ENCODE results near the gene FAAP100.

The FAAP100 gene

DNA sequence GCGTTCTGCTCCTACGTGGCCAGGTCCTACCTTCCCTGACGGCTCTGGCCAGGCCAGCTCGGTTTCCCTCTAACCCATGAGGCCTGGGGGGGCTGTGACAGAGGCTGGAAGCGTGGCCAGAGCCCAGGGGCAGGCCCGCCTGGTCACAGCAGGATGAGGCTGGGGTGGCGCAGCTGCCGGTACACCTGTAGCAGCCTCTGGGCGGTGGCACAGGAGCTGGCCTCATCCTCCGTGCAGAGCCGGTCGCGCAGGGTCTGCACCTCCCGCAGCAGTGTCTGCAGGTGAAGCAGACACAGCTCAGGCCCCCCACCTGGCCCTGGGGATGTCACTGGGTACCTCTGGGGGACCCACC, 11.5 kb downstream of the FAAP100 start:
- DNase-seq (ENCODE audit: insufficient read length, low spot score) (no peak), FAIRE-seq (no peak)
- no peak for TF ChIP-seq POLR2AphosphoS5 (IDR thresholded peaks at IDR 0.05; ENCODE audit: low read depth, low read length)
- no peak for TF ChIP-seq POLR2A (IDR thresholded peaks at IDR 0.05; ENCODE audit: low read depth, low read length)
- no peak for TF ChIP-seq SPI1 (IDR thresholded peaks at IDR 0.05; ENCODE audit: low read depth, low read length)
- no peak for TF ChIP-seq POU2F2 (IDR thresholded peaks at IDR 0.05; ENCODE audit: low read depth, low read length)
- TF ChIP-seq TAF1 (IDR thresholded peaks at IDR 0.05; ENCODE audit: low read depth, low read length), result no peak
- TF ChIP-seq PAX5 (IDR thresholded peaks at IDR 0.05; ENCODE audit: insufficient read depth, low read length, severe bottlenecking), result no peak

DNA sequence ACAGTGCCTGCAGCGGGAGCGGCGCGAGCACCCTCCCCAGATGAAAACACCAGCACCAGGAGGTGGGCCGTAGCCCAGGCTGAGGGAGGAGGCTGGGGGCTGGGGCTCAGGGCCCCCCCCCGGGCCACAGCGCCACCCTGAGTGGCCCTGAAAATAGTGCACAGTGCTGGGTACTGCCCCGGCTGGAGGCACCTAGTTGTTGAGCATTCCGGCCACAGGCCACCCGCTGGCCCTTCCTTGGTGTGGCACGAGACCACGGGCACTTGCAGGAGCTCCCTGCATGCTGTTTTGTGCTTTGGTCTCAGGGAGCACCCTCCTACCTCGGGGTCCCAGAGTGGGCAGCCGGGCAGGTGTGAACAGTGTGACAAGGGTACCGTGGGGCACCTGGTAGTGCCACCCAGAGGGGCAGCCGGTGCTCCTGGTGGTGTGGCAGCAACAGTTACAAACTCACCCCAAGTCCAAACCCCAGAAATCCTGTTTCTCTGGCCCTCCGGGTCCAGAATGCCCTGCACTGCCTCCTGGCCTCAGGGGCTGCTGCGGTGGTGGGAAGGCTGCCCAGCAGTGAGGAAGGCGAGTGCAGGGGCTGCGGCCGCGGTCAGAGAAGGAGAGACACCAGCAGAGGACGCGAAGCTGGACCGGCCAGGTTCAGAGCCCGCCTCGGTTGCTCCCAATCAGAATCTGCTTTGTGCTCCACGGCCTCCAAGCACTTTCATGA, 12.0 kb downstream of the FAAP100 start:
- DNase-seq (ENCODE audit: insufficient read length, low spot score), result no peak
- TF ChIP-seq SPI1 (IDR thresholded peaks at IDR 0.05; ENCODE audit: low read depth, low read length) (no peak), PAX5 (IDR thresholded peaks at IDR 0.05; ENCODE audit: insufficient read depth, low read length, severe bottlenecking) (no peak), POU2F2 (IDR thresholded peaks at IDR 0.05; ENCODE audit: low read depth, low read length) (no peak), TAF1 (IDR thresholded peaks at IDR 0.05; ENCODE audit: low read depth, low read length) (no peak)
- FAIRE-seq, result no peak

DNA sequence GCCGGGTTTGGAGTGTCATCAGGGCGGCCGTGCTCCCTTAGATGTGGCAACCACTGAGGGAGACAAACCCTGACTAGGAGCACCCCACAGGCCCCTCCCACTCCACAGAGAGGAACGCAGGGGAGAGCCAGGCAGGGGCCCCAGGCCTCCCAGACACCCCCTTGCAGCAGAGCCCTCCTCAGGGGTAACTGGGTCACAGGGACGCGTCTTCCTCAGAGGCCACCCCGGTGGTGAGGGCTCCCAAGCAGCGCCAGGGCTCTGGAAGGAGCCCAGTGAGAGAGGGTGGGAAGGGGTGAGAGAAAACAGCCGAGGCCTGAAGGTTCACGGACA, 12.6 kb downstream of the FAAP100 start:
- TF ChIP-seq POLR2AphosphoS5 (IDR thresholded peaks at IDR 0.05; ENCODE audit: low read depth, low read length), result no peak
- no peak for TF ChIP-seq POLR2A (IDR thresholded peaks at IDR 0.05; ENCODE audit: low read depth, low read length)
- TF ChIP-seq SPI1 (IDR thresholded peaks at IDR 0.05; ENCODE audit: low read depth, low read length), result no peak
- no peak for TF ChIP-seq PAX5 (IDR thresholded peaks at IDR 0.05; ENCODE audit: insufficient read depth, low read length, severe bottlenecking)
- TF ChIP-seq POU2F2 (IDR thresholded peaks at IDR 0.05; ENCODE audit: low read depth, low read length), result no peak
- TF ChIP-seq TAF1 (IDR thresholded peaks at IDR 0.05; ENCODE audit: low read depth, low read length), result no peak
- FAIRE-seq, result no peak
- DNase-seq (ENCODE audit: insufficient read length, low spot score), result no peak

- FAIRE-seq (no peak), DNase-seq (ENCODE audit: insufficient read length, low spot score) (no peak)
- TF ChIP-seq POU2F2 (IDR thresholded peaks at IDR 0.05; ENCODE audit: low read depth, low read length) (no peak), POLR2A (IDR thresholded peaks at IDR 0.05; ENCODE audit: low read depth, low read length) (no peak), TAF1 (IDR thresholded peaks at IDR 0.05; ENCODE audit: low read depth, low read length) (no peak), PAX5 (IDR thresholded peaks at IDR 0.05; ENCODE audit: insufficient read depth, low read length, severe bottlenecking) (no peak), SPI1 (IDR thresholded peaks at IDR 0.05; ENCODE audit: low read depth, low read length) (no peak), POLR2AphosphoS5 (IDR thresholded peaks at IDR 0.05; ENCODE audit: low read depth, low read length) (no peak; the same call in 1 of the 2 replicates)
Observed at GRCh38 chr17:81538651-81539570, 13.2 kb downstream of the FAAP100 start.

DNA sequence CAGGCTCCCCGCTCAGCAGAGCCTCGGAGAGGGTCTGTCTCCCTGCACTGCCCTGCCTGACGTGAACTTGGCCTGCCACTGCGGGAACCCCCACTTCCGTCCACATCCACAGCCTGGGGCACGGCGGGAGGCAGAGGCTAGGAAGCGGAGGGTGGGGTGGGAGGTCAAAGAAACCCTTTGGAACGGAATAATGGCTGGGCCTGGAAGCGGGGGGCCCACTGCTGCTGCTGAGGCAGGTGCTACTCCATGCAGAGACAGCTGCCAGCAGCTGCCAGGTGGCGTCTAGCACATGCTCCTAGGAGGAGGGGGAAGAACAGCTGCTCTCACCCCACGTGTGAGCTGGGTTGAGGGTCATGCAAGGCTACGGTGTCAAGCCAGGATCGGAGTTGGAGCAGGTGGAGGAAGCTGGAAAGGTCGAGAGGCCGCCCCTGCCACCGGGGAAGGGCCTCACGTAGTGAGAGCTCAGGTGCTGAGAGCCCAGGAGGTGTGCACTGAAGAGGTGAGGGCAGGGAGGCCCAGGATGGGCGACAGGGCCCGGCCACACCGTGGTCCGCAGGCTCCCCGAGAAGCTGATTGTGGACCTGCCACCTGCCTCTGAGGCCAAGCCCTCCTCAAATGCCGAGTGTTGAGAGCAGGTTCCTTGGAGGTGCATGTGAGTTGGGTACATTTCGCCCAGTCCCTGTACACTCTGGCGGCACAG, 14.1 kb downstream of the FAAP100 start:
- no peak for FAIRE-seq
- TF ChIP-seq POLR2A (IDR thresholded peaks at IDR 0.05; ENCODE audit: low read depth, low read length) (no peak; the same call in 1 of the 2 replicates), SPI1 (IDR thresholded peaks at IDR 0.05; ENCODE audit: low read depth, low read length) (no peak), POU2F2 (IDR thresholded peaks at IDR 0.05; ENCODE audit: low read depth, low read length) (no peak), POLR2AphosphoS5 (IDR thresholded peaks at IDR 0.05; ENCODE audit: low read depth, low read length) (0 out of 2 replicates have a peak, but pooled peaks have one; percentile 7), PAX5 (IDR thresholded peaks at IDR 0.05; ENCODE audit: insufficient read depth, low read length, severe bottlenecking) (no peak), TAF1 (IDR thresholded peaks at IDR 0.05; ENCODE audit: low read depth, low read length) (no peak)
- no peak for DNase-seq (ENCODE audit: insufficient read length, low spot score)

GRCh38 chr17:81537343-81537855, 14.8 kb downstream of the FAAP100 start:
- TF ChIP-seq POLR2AphosphoS5 (IDR thresholded peaks at IDR 0.05; ENCODE audit: low read depth, low read length), result peak; percentile 12; the same call in 1 of the 2 replicates
- TF ChIP-seq PAX5 (IDR thresholded peaks at IDR 0.05; ENCODE audit: insufficient read depth, low read length, severe bottlenecking), result peak; percentile 41
- TF ChIP-seq POLR2A (IDR thresholded peaks at IDR 0.05; ENCODE audit: low read depth, low read length), result no peak
- TF ChIP-seq TAF1 (IDR thresholded peaks at IDR 0.05; ENCODE audit: low read depth, low read length), result no peak
- FAIRE-seq (peak; percentile 87), DNase-seq (ENCODE audit: insufficient read length, low spot score) (no peak)

DNA sequence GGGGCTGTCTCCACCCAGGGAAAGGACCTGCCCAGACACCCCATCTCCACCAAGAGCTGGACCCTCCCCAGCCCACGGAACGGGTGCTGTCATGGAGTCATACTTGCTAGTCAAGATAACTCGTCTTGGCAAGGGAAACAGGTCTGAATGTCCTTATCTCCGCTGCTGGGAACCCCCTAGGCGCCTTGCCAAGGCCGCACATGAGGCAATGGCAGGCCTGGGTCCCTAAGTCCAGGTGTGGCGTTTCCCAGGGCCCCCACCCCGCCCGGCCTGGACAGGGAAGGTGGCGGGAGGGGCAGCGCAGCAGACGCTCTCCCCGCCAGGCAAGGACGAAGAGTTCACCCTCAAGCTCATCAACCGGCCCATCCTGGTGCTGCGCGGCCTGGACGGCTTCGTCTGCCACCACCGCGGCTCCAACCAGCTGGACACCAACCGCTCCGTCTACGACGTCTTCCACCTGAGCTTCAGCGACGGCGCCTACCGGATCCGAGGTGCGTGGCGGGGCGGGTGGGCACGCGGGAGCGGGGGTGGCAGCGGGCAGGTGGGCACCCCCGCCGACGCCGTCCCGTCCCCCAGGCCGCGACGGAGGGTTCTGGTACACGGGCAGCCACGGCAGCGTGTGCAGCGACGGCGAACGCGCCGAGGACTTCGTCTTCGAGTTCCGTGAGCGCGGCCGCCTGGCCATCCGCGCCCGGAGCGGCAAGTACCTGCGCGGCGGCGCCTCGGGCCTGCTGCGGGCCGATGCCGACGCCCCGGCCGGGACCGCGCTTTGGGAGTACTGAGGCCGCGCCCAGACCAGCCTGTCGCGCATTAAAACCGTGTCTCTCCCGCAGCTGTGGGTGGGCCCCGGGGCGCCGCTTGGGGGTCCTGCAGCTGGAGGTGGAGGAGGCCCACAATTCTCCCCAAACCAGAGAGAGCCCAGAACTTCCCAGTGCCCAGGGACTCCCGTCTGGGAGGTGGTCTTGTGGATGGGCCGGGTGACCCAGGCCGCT, 15.6 kb downstream of the FAAP100 start:
- DNase-seq (ENCODE audit: insufficient read length, low spot score) (no peak), FAIRE-seq (no peak)
- no peak for TF ChIP-seq SPI1 (IDR thresholded peaks at IDR 0.05; ENCODE audit: low read depth, low read length)

DNA sequence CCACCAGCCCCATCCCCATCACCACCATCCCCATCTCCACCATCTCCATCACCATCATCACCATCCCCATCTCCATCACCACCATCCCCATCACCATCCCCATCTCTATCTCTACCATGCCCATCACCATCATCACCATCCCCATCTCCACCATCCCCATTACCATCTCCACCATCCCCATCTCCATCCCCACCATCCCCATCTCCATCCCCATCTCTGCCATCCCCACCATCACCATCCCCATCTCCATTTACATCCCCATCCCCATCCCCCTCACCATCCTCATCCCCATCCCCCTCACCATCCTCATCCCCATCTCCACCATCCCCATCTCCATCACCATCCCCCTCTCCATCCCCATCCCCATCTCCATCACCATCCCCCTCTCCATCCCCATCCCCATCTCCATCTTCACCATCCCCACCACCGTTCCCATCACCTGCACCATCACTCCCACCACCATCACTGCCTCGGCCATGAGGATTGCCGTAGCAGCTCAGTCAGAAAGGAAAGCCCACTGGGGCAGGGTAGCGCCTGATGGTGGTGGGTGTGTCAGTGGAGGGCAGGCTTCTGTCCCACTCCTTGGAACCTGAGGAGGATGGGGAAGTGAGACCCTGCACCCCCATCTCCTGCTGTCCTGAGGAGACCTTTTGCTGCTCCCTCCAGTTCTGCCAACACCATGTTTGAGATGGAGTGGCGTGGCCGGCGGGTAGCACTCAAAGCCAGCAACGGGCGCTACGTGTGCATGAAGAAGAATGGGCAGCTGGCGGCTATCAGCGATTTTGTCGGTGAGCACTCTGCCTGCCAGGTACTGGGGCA, 16.5 kb downstream of the FAAP100 start:
- DNase-seq (ENCODE audit: insufficient read length, low spot score), result no peak
- no peak for TF ChIP-seq PAX5 (IDR thresholded peaks at IDR 0.05; ENCODE audit: insufficient read depth, low read length, severe bottlenecking)
- TF ChIP-seq POLR2A (IDR thresholded peaks at IDR 0.05; ENCODE audit: low read depth, low read length), result no peak
- no peak for TF ChIP-seq POLR2AphosphoS5 (IDR thresholded peaks at IDR 0.05; ENCODE audit: low read depth, low read length)
- TF ChIP-seq TAF1 (IDR thresholded peaks at IDR 0.05; ENCODE audit: low read depth, low read length), result no peak
- TF ChIP-seq POU2F2 (IDR thresholded peaks at IDR 0.05; ENCODE audit: low read depth, low read length), result no peak
- no peak for TF ChIP-seq SPI1 (IDR thresholded peaks at IDR 0.05; ENCODE audit: low read depth, low read length)

More for the DNA sequence above, 16.5 kb downstream of the FAAP100 start:
- no peak for FAIRE-seq
